Stimulated activated CD4-positive, alpha-beta T cell treated with anti-CD3 and anti-CD28 coated beads, TNF-alpha, amount 100 ng/mL, for 1 hour (primary cell): ENCODE data around the gene FAM181A.

Experiments used
- DNase-seq, 3 donors: peaks; one replicate each; pipeline ENCODE4 v3.0.0-alpha.2; 2020; ENCODE audit warnings: low read depth in 3 of 3, low spot score in 1 of 3

Gene FAM181A

GRCh38 chr14:93926873-93927799 is at the start of gene FAM181A:
Gene FAM181A, plus strand, starts transcription at chr14:93927344. Its CDS starts 942 bp downstream, at chr14:93928286.
- no peak for DNase-seq

GRCh38 chr14:93878212-93878611 is 48.9 kb upstream of the FAM181A start:
- no peak for DNase-seq

GRCh38 chr14:93878871-93879270 is 48.3 kb upstream of the FAM181A start:
- DNase-seq = no peak

GRCh38 chr14:93879362-93879983 is 47.7 kb upstream of the FAM181A start:
- no peak for DNase-seq

- DNase-seq = no peak
These were observed 46.9 kb upstream of the FAM181A start for GRCh38 chr14:93880021-93880820.

- no peak for DNase-seq
These were observed 42.2 kb upstream of the FAM181A start for GRCh38 chr14:93884950-93885349.

GRCh38 chr14:93888995-93889394 is 38.1 kb upstream of the FAM181A start:
- no peak for DNase-seq

GRCh38 chr14:93889739-93890483 is 37.2 kb upstream of the FAM181A start:
- DNase-seq = no peak

- DNase-seq = no peak
These were observed 35.2 kb upstream of the FAM181A start for GRCh38 chr14:93891756-93892504.

GRCh38 chr14:93892505-93892839 is 34.7 kb upstream of the FAM181A start:
- no peak for DNase-seq

GRCh38 chr14:93892923-93893558 is 34.1 kb upstream of the FAM181A start:
- DNase-seq = peak; percentile 5 to 76 (median 22)

GRCh38 chr14:93893661-93894261 is 33.4 kb upstream of the FAM181A start:
- DNase-seq = no peak

GRCh38 chr14:93895023-93895604 is 32.0 kb upstream of the FAM181A start:
- no peak for DNase-seq

GRCh38 chr14:93897476-93897845 is 29.7 kb upstream of the FAM181A start:
- DNase-seq = no peak

GRCh38 chr14:93898081-93898611 is 29.0 kb upstream of the FAM181A start:
- DNase-seq = no peak

- DNase-seq = no peak
These were observed 28.4 kb upstream of the FAM181A start for GRCh38 chr14:93898731-93899130.

- no peak for DNase-seq
These were observed 25.3 kb upstream of the FAM181A start for GRCh38 chr14:93901813-93902212.

- DNase-seq = no peak
These were observed 24.4 kb upstream of the FAM181A start for GRCh38 chr14:93902619-93903307.
